CD4-positive, alpha-beta T cell (primary cell): ENCODE measurements around the gene NFATC1. TPM values are rescaled to one million over a fixed set of nuclear protein-coding genes. Genes with fewer than 3 reads are reported as not detected.

Experiments
- ATAC-seq: fragments of 200-7000 bp; cut with Tn5 transposase; one replicate; pipeline ENCODE4 v1.10.0; 2022; ENCODE audit warnings: mild to moderate bottlenecking; ENCODE audit not compliant: poor library complexity
- CTCF ChIA-PET: fragments of 350-600 bp; sonication (Branson Sonifier 250); formaldehyde crosslinking; loops from one replicate; lab custom pipeline; 2021; ENCODE audit warnings: antibody characterized with exemption, inconsistent platforms; lab: Charles Lee
- POLR2A ChIA-PET: fragments of 350-600 bp; sonication (Branson Sonifier 250); formaldehyde crosslinking; loops from one replicate; lab custom pipeline; 2021; ENCODE audit warnings: antibody characterized with exemption, inconsistent platforms; lab: Charles Lee
- DNase-seq, 14 experiments: peaks; one replicate each; pipeline ENCODE4 v3.0.0-alpha.2; 2013 to 2020; ENCODE audit warnings: mixed read lengths in 2 of 14
- H3K27ac ChIP-seq, 2 donors: one replicate each; pipeline versions ENCODE4 v1.5.1 to v1.7.0; 2013; ENCODE audit warnings: low read length in 2 of 2, low read depth in 1 of 2, mild to moderate bottlenecking in 1 of 2
- H3K27me3 ChIP-seq, 2 experiments: 1 replicate in 1 of 2; 2 replicates in 1 of 2; pipeline versions ENCODE4 v1.6.1 to v1.7.0; 2013; ENCODE audit warnings: low read length in 2 of 2, control low read depth in 1 of 2, mild to moderate bottlenecking in 1 of 2, moderate library complexity in 1 of 2; ENCODE audit not compliant: insufficient read depth in 2 of 2, control insufficient read depth in 1 of 2
- H3K36me3 ChIP-seq: one replicate; pipeline ENCODE4 v1.6.1; 2013; ENCODE audit warnings: low read length, control low read depth; ENCODE audit not compliant: insufficient read depth
- H3K4me1 ChIP-seq: one replicate; pipeline ENCODE4 v1.6.1; 2013; ENCODE audit warnings: low read length, control low read depth; ENCODE audit not compliant: insufficient read depth
- H3K4me3 ChIP-seq: one replicate; pipeline ENCODE4 v1.5.1; 2013; ENCODE audit warnings: mild to moderate bottlenecking, low read length, moderate library complexity
- H3K9me3 ChIP-seq, 2 experiments: 1 replicate in 1 of 2; 2 replicates in 1 of 2; pipeline versions ENCODE4 v1.6.1 to v1.7.0; 2013; ENCODE audit warnings: low read length in 2 of 2, mild to moderate bottlenecking in 2 of 2, control low read depth in 1 of 2, moderate library complexity in 1 of 2; ENCODE audit not compliant: control insufficient read depth in 1 of 2, insufficient read depth in 1 of 2
- H3K27ac Mint-ChIP-seq: one replicate; pipeline ENCODE4 v1.8.0; 2020; ENCODE audit warnings: mixed read lengths
- H3K27me3 Mint-ChIP-seq: one replicate; pipeline ENCODE4 v1.8.0; 2021; ENCODE audit warnings: mixed read lengths
- H3K36me3 Mint-ChIP-seq: one replicate; pipeline ENCODE4 v1.8.0; 2021; ENCODE audit warnings: low read depth, mixed read lengths
- H3K4me1 Mint-ChIP-seq: one replicate; pipeline ENCODE4 v1.8.0; 2021; ENCODE audit warnings: low read depth, mixed read lengths
- H3K4me3 Mint-ChIP-seq: one replicate; pipeline ENCODE4 v1.8.0; 2020; ENCODE audit warnings: mild to moderate bottlenecking, mixed read lengths
- H3K9me3 Mint-ChIP-seq: one replicate; pipeline ENCODE4 v1.8.0; 2020; ENCODE audit warnings: mixed read lengths
- CTCF ChIP-seq: fragments of 200-600 bp; IDR thresholded peaks from one replicate; pipeline ENCODE4 v1.8.0; 2022; ENCODE audit warnings: antibody characterized with exemption, mild to moderate bottlenecking
- intact Hi-C, 2 experiments: fragments of 100-400 bp; cut with DNase I in 1 of 2; cut with micrococcal nuclease in 1 of 2; formaldehyde crosslinking; loops; one replicate each; pipeline versions ENCODE4 v1.15.1 to v1.9.0; 2023 to 2025; cut with DNase I, micrococcal nuclease
- total RNA-seq, 174 experiments: library from RNA in 2 of 174; stranded (reverse) in 2 of 174; gene quantifications; one replicate each; pipeline ENCODE4 v1.2.3 and lab custom pipeline; 2021 to 2026

NFATC1 gene
- total RNA-seq, 2 experiments from 2014 or later = 107 to 113 TPM

DNA sequence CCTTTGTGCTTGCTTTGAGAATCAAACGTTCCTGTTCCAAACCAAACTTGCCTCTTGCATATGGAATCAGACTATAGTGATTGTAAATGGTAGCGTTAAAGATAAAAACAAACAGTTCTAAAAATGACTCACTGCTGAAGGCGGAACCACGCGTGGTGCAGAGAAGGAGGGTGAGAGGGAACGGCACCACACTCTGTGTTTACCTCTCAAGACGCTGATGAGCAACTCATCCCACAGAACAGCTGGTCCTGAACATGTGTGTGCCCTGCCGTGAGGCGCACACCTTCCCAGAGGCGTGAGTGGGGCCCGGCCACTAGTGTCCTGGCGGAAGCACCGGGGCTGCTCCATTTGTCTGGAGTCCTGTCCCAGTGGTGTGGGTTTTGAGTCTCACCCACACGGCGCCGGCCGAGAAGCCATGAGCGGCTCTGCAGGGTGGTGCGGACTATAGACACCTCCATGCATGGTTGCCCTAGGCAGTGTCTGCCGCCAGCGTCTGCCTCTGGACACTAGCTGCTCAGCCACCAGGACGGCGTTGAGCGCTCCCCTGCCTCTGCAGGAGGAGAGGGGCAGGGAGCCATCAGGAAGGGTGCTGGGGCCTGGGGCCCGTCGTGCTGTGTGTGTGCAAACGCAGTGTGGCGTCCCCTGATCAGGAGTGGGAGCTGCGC, 52.1 kb downstream of the NFATC1 start:
- no peak overlapping the region for H3K4me3 Mint-ChIP-seq
- ChIA-PET POLR2A (no interaction called here), CTCF (no interaction called here)
- H3K4me3 ChIP-seq = no peak overlapping the region
- no peak overlapping the region for H3K27ac ChIP-seq
- H3K9me3 ChIP-seq = no peaks in the 10 kb centered on the region
- peaks cover 72% of the 10 kb centered on the region for H3K36me3 ChIP-seq
- H3K9me3 Mint-ChIP-seq = no peaks in the 10 kb centered on the region
- H3K27me3 Mint-ChIP-seq = no peaks in the 10 kb centered on the region
- no peaks in the 10 kb centered on the region for H3K27me3 ChIP-seq
- H3K4me1 Mint-ChIP-seq = peaks cover 5% of the 10 kb centered on the region
- peaks cover 68% of the 10 kb centered on the region for H3K36me3 Mint-ChIP-seq
- peaks cover 8% of the 10 kb centered on the region for H3K4me1 ChIP-seq
- intact Hi-C loops = loop anchor here in 1 of 2 experiments (2.0 kb wide), 1 partner anchor 17 kb away; no protein-coding TSS in a partner anchor
- no peak for TF ChIP-seq CTCF
- H3K27ac Mint-ChIP-seq = peak overlapping the region; percentile 48
- ATAC-seq (peak; percentile 16), DNase-seq (peak in 1 of 14 experiments; percentile 17)

DNA sequence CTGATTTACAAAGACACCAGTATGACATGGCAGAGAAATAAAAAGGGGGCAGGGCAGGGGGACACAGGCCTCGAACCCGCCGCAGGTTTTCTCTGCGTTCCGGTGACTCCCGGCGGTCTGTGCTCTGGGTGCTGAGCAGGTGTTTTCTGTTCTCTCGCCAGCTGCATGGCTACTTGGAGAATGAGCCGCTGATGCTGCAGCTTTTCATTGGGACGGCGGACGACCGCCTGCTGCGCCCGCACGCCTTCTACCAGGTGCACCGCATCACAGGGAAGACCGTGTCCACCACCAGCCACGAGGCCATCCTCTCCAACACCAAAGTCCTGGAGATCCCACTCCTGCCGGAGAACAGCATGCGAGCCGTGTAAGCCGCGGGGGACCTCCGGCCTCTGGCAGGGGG, 52.9 kb downstream of the NFATC1 start:
- Mint-ChIP-seq H3K27ac (no peak overlapping the region), H3K4me1 (peaks cover 5% of the 10 kb centered on the region), H3K27me3 (no peaks in the 10 kb centered on the region), H3K4me3 (no peak overlapping the region), H3K9me3 (no peaks in the 10 kb centered on the region), H3K36me3 (peaks cover 76% of the 10 kb centered on the region)
- peaks cover 6% of the 10 kb centered on the region for H3K4me1 ChIP-seq
- no peak overlapping the region for H3K4me3 ChIP-seq
- H3K9me3 ChIP-seq = no peaks in the 10 kb centered on the region
- DNase-seq (no peak), ATAC-seq (no peak)
- CTCF ChIA-PET = no interaction called here
- POLR2A ChIA-PET = no interaction called here
- no peak overlapping the region for H3K27ac ChIP-seq
- TF ChIP-seq CTCF = no peak
- H3K27me3 ChIP-seq = no peaks in the 10 kb centered on the region
- intact Hi-C loops = loop anchor here in 1 of 2 experiments (2.0 kb wide), 1 partner anchor 16 kb away; no protein-coding TSS in a partner anchor
- H3K36me3 ChIP-seq = peaks cover 75% of the 10 kb centered on the region

DNA sequence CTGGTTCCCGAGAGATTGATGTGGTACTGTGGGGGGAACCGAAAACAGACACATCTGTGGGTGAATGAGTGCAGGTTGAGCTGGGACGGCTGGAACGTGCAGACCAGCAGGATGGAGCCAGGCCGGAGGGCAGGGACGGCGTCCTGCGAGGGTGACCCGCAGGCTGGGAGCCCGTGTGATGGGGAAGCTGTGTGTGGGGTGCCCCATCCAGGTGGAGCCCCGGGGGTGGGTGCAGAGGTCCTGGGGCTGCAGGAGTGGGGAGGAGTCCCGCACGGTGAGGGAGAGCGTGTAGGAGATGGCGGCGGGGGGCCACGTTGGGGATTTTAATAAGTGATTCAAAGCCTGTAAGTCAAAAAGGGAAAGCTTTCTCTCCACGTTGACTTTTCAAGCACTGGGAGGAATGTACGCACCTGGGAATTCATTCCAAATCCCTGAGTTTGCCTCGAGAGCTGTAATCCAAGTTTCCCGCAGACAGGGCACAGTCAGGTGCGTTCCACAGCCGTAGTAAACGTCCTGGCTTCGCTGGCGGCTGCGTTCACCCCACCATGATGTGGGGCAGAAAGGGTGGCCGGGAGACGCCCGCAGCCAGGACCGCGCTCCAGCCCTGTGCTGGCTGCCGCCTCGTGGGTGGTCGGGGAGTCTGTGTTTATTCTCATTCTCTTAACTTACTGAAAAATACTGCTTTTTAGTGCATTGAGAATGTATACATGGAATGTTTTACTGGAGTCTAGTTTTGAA, 54.0 kb downstream of the NFATC1 start:
- Mint-ChIP-seq H3K27me3 (no peaks in the 10 kb centered on the region), H3K27ac (peak overlapping the region; percentile 30), H3K4me1 (peaks cover 5% of the 10 kb centered on the region), H3K4me3 (no peak overlapping the region), H3K9me3 (no peaks in the 10 kb centered on the region), H3K36me3 (peaks cover 83% of the 10 kb centered on the region)
- no peaks in the 10 kb centered on the region for H3K9me3 ChIP-seq
- no peaks in the 10 kb centered on the region for H3K27me3 ChIP-seq
- H3K36me3 ChIP-seq = peaks cover 80% of the 10 kb centered on the region
- H3K4me1 ChIP-seq = no peaks in the 10 kb centered on the region
- no peak overlapping the region for H3K27ac ChIP-seq
- ChIA-PET CTCF (no interaction called here), POLR2A (no interaction called here)
- TF ChIP-seq CTCF = no peak
- intact Hi-C loops = loop anchor here in 1 of 2 experiments (2.0 kb wide), 1 partner anchor 15 kb away; no protein-coding TSS in a partner anchor
- ATAC-seq (no peak), DNase-seq (no peak)
- H3K4me3 ChIP-seq = no peak overlapping the region
